HG02870 (cell line): ENCODE measurements around the gene GMCL2.

Source experiments
- ATAC-seq: cut with Tn5 transposase; IDR thresholded peaks from one replicate; pipeline ENCODE4 v1.9.1; 2021; ENCODE audit warnings: mild to moderate bottlenecking, moderate library complexity; ENCODE audit not compliant: unreplicated experiment

The GMCL2 gene

GRCh38 chr5:178221853-178222252 lies 34.7 kb upstream of the GMCL2 start:
- no peak for ATAC-seq

- ATAC-seq = no peak
Observed at GRCh38 chr5:178221282-178221681, 34.1 kb upstream of the GMCL2 start.

- no peak for ATAC-seq
Observed at GRCh38 chr5:178218827-178219226, 31.7 kb upstream of the GMCL2 start.

GRCh38 chr5:178218237-178218776 lies 31.1 kb upstream of the GMCL2 start:
- ATAC-seq = no peak

- ATAC-seq = no peak
Observed at GRCh38 chr5:178216779-178217178, 29.6 kb upstream of the GMCL2 start.

GRCh38 chr5:178216088-178216534 lies 28.9 kb upstream of the GMCL2 start:
- ATAC-seq = no peak

GRCh38 chr5:178215280-178216002 lies 28.3 kb upstream of the GMCL2 start:
- ATAC-seq = no peak

- no peak for ATAC-seq
Observed at GRCh38 chr5:178214160-178214803, 27.1 kb upstream of the GMCL2 start.

- no peak for ATAC-seq
Observed at GRCh38 chr5:178213748-178214151, 26.6 kb upstream of the GMCL2 start.

GRCh38 chr5:178213003-178213461 lies 25.9 kb upstream of the GMCL2 start:
- no peak for ATAC-seq

- no peak for ATAC-seq
Observed at GRCh38 chr5:178212241-178213002, 25.3 kb upstream of the GMCL2 start.

- ATAC-seq = no peak
Observed at GRCh38 chr5:178211095-178212048, 24.2 kb upstream of the GMCL2 start.

GRCh38 chr5:178210686-178211085 lies 23.5 kb upstream of the GMCL2 start:
- ATAC-seq = no peak

GRCh38 chr5:178210073-178210535 lies 22.9 kb upstream of the GMCL2 start:
- ATAC-seq = no peak

- no peak for ATAC-seq
Observed at GRCh38 chr5:178209334-178210072, 22.3 kb upstream of the GMCL2 start.

- no peak for ATAC-seq
Observed at GRCh38 chr5:178208540-178209227, 21.5 kb upstream of the GMCL2 start.

- ATAC-seq = no peak
Observed at GRCh38 chr5:178207917-178208280, 20.7 kb upstream of the GMCL2 start.

- ATAC-seq = no peak
Observed at GRCh38 chr5:178207183-178207916, 20.2 kb upstream of the GMCL2 start.
